Thyroid gland (tissue), 4 donors: ENCODE data around the gene KRTAP5-2. TPM values are rescaled to one million over a fixed set of nuclear protein-coding genes. Genes with fewer than 3 reads are reported as not detected.

ENCODE experiments used
- DNase-seq, 2 donors: peaks; one replicate each; pipeline ENCODE4 v3.0.0-alpha.2; 2019
- H3K27ac ChIP-seq, 3 donors: fragments of 200-600 bp; sonication (generic); 1 replicate in 2 of 3; 2 replicates in 1 of 3; pipeline ENCODE4 v1.5.1; 2016 to 2019; ENCODE audit warnings: mild to moderate bottlenecking in 1 of 3, moderate library complexity in 1 of 3
- H3K27me3 ChIP-seq: fragments of 200-600 bp; sonication (generic); one replicate; pipeline ENCODE4 v1.5.1; 2019
- H3K36me3 ChIP-seq, 2 donors: fragments of 200-600 bp; sonication (generic); one replicate each; pipeline ENCODE4 v1.5.1; 2016 to 2019
- H3K4me1 ChIP-seq, 2 donors: fragments of 200-600 bp; sonication (generic); one replicate each; pipeline ENCODE4 v1.5.1; 2017 to 2019
- H3K4me3 ChIP-seq, 3 donors: fragments of 200-600 bp; sonication (generic); replicated peaks in 1 of 3; 1 replicate in 2 of 3; 2 replicates in 1 of 3; pipeline ENCODE4 v1.5.1; 2016; ENCODE audit warnings: mild to moderate bottlenecking in 1 of 3
- H3K9me3 ChIP-seq: fragments of 200-600 bp; sonication (generic); one replicate; pipeline ENCODE4 v1.5.1; 2017
- CTCF ChIP-seq, 6 experiments: fragments of 200-600 bp in 3 of 6; fragments of 450-650 bp in 3 of 6; sonication (generic) in 3 of 6; IDR thresholded peaks; one replicate each; pipeline ENCODE4 v1.5.1; 2016 to 2019; ENCODE audit warnings: antibody characterized with exemption in 6 of 6, mild to moderate bottlenecking in 2 of 6, inconsistent platforms in 1 of 6, moderate library complexity in 1 of 6
- POLR2A ChIP-seq, 2 donors: fragments of 450-650 bp; IDR thresholded peaks; one replicate each; pipeline ENCODE4 v1.6.1; 2017; ENCODE audit warnings: antibody characterized with exemption in 2 of 2, mild to moderate bottlenecking in 2 of 2, moderate library complexity in 1 of 2
- WGBS, 2 donors: methylation state at CpG; one replicate each; pipeline ENCODE4 v1.1.5; 2017; 5-methylcytosine and 5-hydroxymethylcytosine counted together
- intact Hi-C: fragments of 100-400 bp; cut with DNase I; formaldehyde crosslinking; loops from one replicate; pipeline ENCODE4 v1.15.1; 2023
- total RNA-seq, 4 donors: library from RNA; depleted of rRNA; stranded (reverse); fragments of >200 nt; gene quantifications; one replicate each; pipeline ENCODE4 v1.2.3, GENCODE V29; 2016

KRTAP5-2 gene
- total RNA-seq, 4 donors from 2014 or later, result not detected

GRCh38 chr11:1632053-1632714, 34.1 kb upstream of the KRTAP5-2 start:
- Histone ChIP-seq H3K4me1 (no peaks in the 10 kb centered on the region), H3K36me3 (no peaks in the 10 kb centered on the region), H3K27me3 (peaks cover 4% of the 10 kb centered on the region), H3K9me3 (no peaks in the 10 kb centered on the region), H3K4me3 (no peak overlapping the region), H3K27ac (no peak overlapping the region)
- intact Hi-C loops, result no loop called here
- DNase-seq, result no peak
- no peak for TF ChIP-seq POLR2A (IDR thresholded peaks at IDR 0.05)
- no peak for TF ChIP-seq CTCF (IDR thresholded peaks at IDR 0.05)
- 58 to 69% methylated on average over 6 to 8 of the region's 11 CpGs for WGBS, 2 donors

- Histone ChIP-seq H3K4me3 (no peak overlapping the region), H3K9me3 (no peaks in the 10 kb centered on the region), H3K4me1 (no peaks in the 10 kb centered on the region), H3K27ac (no peak overlapping the region), H3K36me3 (no peaks in the 10 kb centered on the region), H3K27me3 (peaks cover 4% of the 10 kb centered on the region)
- WGBS, 2 donors, result 49 to 72% methylated on average over 13 of the region's 13 CpGs
- TF ChIP-seq POLR2A (IDR thresholded peaks at IDR 0.05) (no peak), CTCF (IDR thresholded peaks at IDR 0.05) (no peak)
- no peak for DNase-seq
- intact Hi-C loops, result no loop called here
Observed at GRCh38 chr11:1631066-1631568, 33.0 kb upstream of the KRTAP5-2 start.

- Histone ChIP-seq H3K4me1 (no peaks in the 10 kb centered on the region), H3K4me3 (no peak overlapping the region), H3K36me3 (no peaks in the 10 kb centered on the region), H3K9me3 (no peaks in the 10 kb centered on the region), H3K27ac (no peak overlapping the region), H3K27me3 (peaks cover 4% of the 10 kb centered on the region)
- DNase-seq, result no peak
- 69% methylated on average over 2 of the region's 2 CpGs; no CpG with 5 or more reads in 1 of the 2 donors for WGBS, 2 donors
- TF ChIP-seq CTCF (IDR thresholded peaks at IDR 0.05) (no peak), POLR2A (IDR thresholded peaks at IDR 0.05) (no peak)
- intact Hi-C loops, result no loop called here
Observed at GRCh38 chr11:1630271-1630670, 32.2 kb upstream of the KRTAP5-2 start.

GRCh38 chr11:1629326-1630185, 31.5 kb upstream of the KRTAP5-2 start, which contains the start of gene KRTAP5-5:
Gene KRTAP5-5 (plus strand): TSS chr11:1629775. CDS start chr11:1629841, 66 bp downstream.
- intact Hi-C loops, result loop anchor here (10.0 kb wide), 1 partner anchor 85 kb away; no protein-coding TSS in a partner anchor

More at GRCh38 chr11:1629326-1630185, 31.5 kb upstream of the KRTAP5-2 start, which contains the start of gene KRTAP5-5:
- peaks cover 4% of the 10 kb centered on the region for H3K27me3 ChIP-seq
- H3K4me1 ChIP-seq, result no peaks in the 10 kb centered on the region
- H3K4me3 ChIP-seq, result no peak within 1 kb of the TSS
- WGBS, 2 donors, result 68 to 78% methylated on average over 14 to 15 of the region's 26 CpGs
- no peak within 1 kb of the TSS for H3K27ac ChIP-seq
- no peaks in the 10 kb centered on the region for H3K9me3 ChIP-seq
- no peaks in the 10 kb centered on the region for H3K36me3 ChIP-seq
- TF ChIP-seq POLR2A (IDR thresholded peaks at IDR 0.05) (no peak), CTCF (IDR thresholded peaks at IDR 0.05) (no peak)
- no peak for DNase-seq
